HepG2 (cell line): ENCODE results near the gene MIF4GD. TPM values are rescaled to one million over a fixed set of nuclear protein-coding genes. Genes with fewer than 3 reads are reported as not detected.

ENCODE experiments used
- DPF2 ChIP-seq: sonication (generic); formaldehyde crosslinking; IDR thresholded peaks from 2 replicates; pipeline ENCODE4 v1.4.0; 2020; ENCODE audit warnings: mild to moderate bottlenecking, low read depth, missing genetic modification reagents, borderline replicate concordance
- E2F2 ChIP-seq: sonication (generic); formaldehyde crosslinking; IDR thresholded peaks from 2 replicates; pipeline ENCODE4 v1.4.0; 2020; ENCODE audit warnings: missing genetic modification reagents, borderline replicate concordance
- FOXK1 ChIP-seq: sonication (generic); formaldehyde crosslinking; IDR thresholded peaks from 2 replicates; pipeline ENCODE4 v1.4.0; 2020; ENCODE audit warnings: low read depth, missing genetic modification reagents, borderline replicate concordance
- HOXA3 ChIP-seq: sonication (generic); formaldehyde crosslinking; IDR thresholded peaks from 2 replicates; pipeline ENCODE4 v1.5.0; 2020; ENCODE audit warnings: missing genetic modification reagents
- KAT8 ChIP-seq: IDR thresholded peaks from 2 replicates; pipeline ENCODE4 v1.6.1; 2016; ENCODE audit warnings: missing genetic modification reagents, missing compliant biosample characterization
- MEIS2 ChIP-seq: sonication (generic); formaldehyde crosslinking; IDR thresholded peaks from 2 replicates; pipeline ENCODE4 v1.9.0; 2021; ENCODE audit warnings: mild to moderate bottlenecking, missing genetic modification reagents
- NFRKB ChIP-seq: fragments of 450-650 bp; IDR thresholded peaks from 2 replicates; pipeline ENCODE4 v1.6.1; 2017
- PLRG1 ChIP-seq: fragments of 450-650 bp; conservative IDR thresholded peaks from 2 replicates; pipeline ENCODE4 v1.6.1; 2016
- POGK ChIP-seq: sonication (generic); formaldehyde crosslinking; conservative IDR thresholded peaks from 2 replicates; pipeline ENCODE4 v1.8.0; 2022; ENCODE audit warnings: mild to moderate bottlenecking, moderate library complexity, missing genetic modification reagents
- RFXAP ChIP-seq: sonication (generic); formaldehyde crosslinking; IDR thresholded peaks from 2 replicates; pipeline ENCODE4 v1.4.0; 2020; ENCODE audit warnings: missing genetic modification reagents, borderline replicate concordance
- SATB2 ChIP-seq: sonication (generic); formaldehyde crosslinking; IDR thresholded peaks from 2 replicates; pipeline ENCODE4 v1.5.0; 2020; ENCODE audit warnings: missing genetic modification reagents
- ZBTB42 ChIP-seq: sonication (generic); formaldehyde crosslinking; IDR thresholded peaks from 2 replicates; pipeline ENCODE4 v1.5.0; 2020; ENCODE audit warnings: mild to moderate bottlenecking, missing genetic modification reagents
- ZNF652 ChIP-seq: IDR thresholded peaks from 2 replicates; pipeline ENCODE4 v1.6.1; 2016; ENCODE audit warnings: low read depth, borderline replicate concordance
- ZNF7 ChIP-seq: IDR thresholded peaks from 2 replicates; pipeline ENCODE4 v1.6.1; 2016; ENCODE audit warnings: missing biosample characterization, missing genetic modification reagents
- ZNF749 ChIP-seq: sonication (generic); formaldehyde crosslinking; IDR thresholded peaks from 2 replicates; pipeline ENCODE4 v1.8.0; 2022; ENCODE audit warnings: mild to moderate bottlenecking, missing genetic modification reagents, moderate library complexity, borderline replicate concordance
- ZNF800 ChIP-seq: sonication (generic); formaldehyde crosslinking; IDR thresholded peaks from 2 replicates; pipeline ENCODE4 v1.4.0; 2020; ENCODE audit warnings: missing genetic modification reagents
- ZNF878 ChIP-seq: sonication (generic); formaldehyde crosslinking; IDR thresholded peaks from 2 replicates; pipeline ENCODE4 v1.8.1; 2023; ENCODE audit warnings: mild to moderate bottlenecking, missing genetic modification reagents, moderate library complexity
- ZNF891 ChIP-seq: sonication (generic); formaldehyde crosslinking; IDR thresholded peaks from 2 replicates; pipeline ENCODE4 v1.5.0; 2020; ENCODE audit warnings: mild to moderate bottlenecking, missing genetic modification reagents
- polyA plus RNA-seq, 8 experiments: library from polyadenylated mRNA; depleted of rRNA in 3 of 8; stranded (reverse) in 7 of 8; unstranded in 1 of 8; fragments of >200 nt; fragmentation: Illumina TruSeq in 4 of 8; extraction: Trizol in 4 of 8; gene quantifications; 2 replicates each; pipeline versions ENCODE4 v1.2.1 to v1.2.3, GENCODE V29; 2011 to 2016; ENCODE audit warnings: low read depth in 4 of 8, missing spikeins in 1 of 8, mixed read lengths in 1 of 8; ENCODE audit not compliant: insufficient read depth in 1 of 8
- total RNA-seq, 5 experiments: library from RNA; depleted of rRNA; stranded (reverse); fragments of >200 nt; fragmentation: Illumina TruSeq; extraction: Trizol; gene quantifications; 2 replicates each; pipeline ENCODE4 v1.2.3, GENCODE V29; 2016; ENCODE audit warnings: low read depth in 1 of 5
- TF ChIP-seq, protein P1 (sequence below): fragments of 450-650 bp; IDR thresholded peaks from 2 replicates; pipeline ENCODE4 v1.6.1; 2017; ENCODE audit warnings: mild to moderate bottlenecking
- TF ChIP-seq, protein P2 (sequence below): sonication (generic); formaldehyde crosslinking; IDR thresholded peaks from 2 replicates; pipeline ENCODE4 v1.8.0; 2022; ENCODE audit warnings: low read depth, missing genetic modification reagents

Gene MIF4GD
- total and polyA plus RNA-seq, 2 of the 13 experiments (the other 11 are each of a cell fraction or from before 2014, with no cell fraction given): 14.0 to 28.0 TPM

DNA sequence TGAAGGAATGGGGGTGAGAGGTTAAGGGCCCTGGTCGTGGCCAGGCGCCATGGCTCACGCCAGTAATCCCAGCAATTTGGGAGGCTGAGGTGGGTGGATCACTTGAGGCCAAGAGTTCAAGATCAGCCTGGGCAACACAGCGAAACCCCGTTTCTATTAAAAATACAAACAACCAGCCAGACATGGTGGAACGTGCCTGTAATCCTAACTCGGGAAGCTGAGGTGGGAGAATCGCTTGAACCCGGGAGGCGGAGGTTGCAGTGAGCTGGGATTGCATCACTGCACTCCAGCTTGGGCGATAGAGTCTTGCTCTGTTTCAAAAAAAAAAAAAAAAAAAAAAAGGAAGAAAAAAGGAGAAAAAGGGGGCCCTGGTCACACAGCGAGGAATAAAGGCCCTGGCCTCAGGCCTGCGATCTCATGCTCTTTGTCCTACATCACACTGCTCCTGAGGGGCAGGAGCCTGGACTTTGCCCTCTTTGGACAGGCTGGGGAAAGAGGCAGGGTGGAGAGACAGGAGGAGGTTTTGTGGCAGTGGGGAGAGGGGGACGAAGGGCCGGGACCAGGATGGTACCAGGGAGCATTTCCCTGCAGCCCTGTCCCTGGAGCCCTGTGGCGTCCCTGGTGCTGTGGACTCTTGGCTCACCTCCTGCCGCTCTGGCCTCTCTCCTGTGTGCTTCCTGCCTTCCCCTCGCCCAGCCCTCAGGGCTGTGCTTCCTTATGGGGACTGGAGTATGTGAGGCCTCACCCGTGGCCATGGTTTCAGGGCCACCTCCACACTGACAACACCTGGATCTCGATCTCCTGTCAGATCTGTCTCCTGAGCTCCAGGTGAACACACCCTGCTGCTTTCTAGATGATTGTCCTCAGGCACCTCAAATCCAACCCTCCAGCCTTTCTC, 38.0 kb upstream of the MIF4GD start (continued):
- TF ChIP-seq ZNF891 (0 out of 2 replicates have a peak, but pooled peaks have one; percentile 16), PLRG1 (no peak), ZNF652 (CRISPR knock-in tag) (no peak; the same call in 1 of the 2 replicates), FOXK1 (peak; percentile 36; the same call in 1 of the 2 replicates), MEIS2 (CRISPR knock-in tag) (peak; percentile 34), ZNF749 (peak; percentile 82; the same call in 1 of the 2 replicates), RFXAP (CRISPR knock-in tag) (peak; percentile 31; the same call in 1 of the 2 replicates), KAT8 (CRISPR knock-in tag) (peak; percentile 78), ZBTB42 (CRISPR knock-in tag) (peak; percentile 87), ZNF878 (CRISPR knock-in tag) (0 out of 2 replicates have a peak, but pooled peaks have one; percentile 38), ZNF800 (CRISPR knock-in tag) (no peak), SATB2 (CRISPR knock-in tag) (peak; percentile 71; the same call in 1 of the 2 replicates), NFRKB (no peak; the same call in 1 of the 2 replicates), E2F2 (CRISPR knock-in tag) (no peak), POGK (CRISPR knock-in tag) (peak; percentile 74), HOXA3 (CRISPR knock-in tag) (peak; percentile 89), ZNF7 (CRISPR knock-in tag) (no peak), DPF2 (peak; percentile 91; the same call in 1 of the 2 replicates)
- TF ChIP-seq, protein P1, sequence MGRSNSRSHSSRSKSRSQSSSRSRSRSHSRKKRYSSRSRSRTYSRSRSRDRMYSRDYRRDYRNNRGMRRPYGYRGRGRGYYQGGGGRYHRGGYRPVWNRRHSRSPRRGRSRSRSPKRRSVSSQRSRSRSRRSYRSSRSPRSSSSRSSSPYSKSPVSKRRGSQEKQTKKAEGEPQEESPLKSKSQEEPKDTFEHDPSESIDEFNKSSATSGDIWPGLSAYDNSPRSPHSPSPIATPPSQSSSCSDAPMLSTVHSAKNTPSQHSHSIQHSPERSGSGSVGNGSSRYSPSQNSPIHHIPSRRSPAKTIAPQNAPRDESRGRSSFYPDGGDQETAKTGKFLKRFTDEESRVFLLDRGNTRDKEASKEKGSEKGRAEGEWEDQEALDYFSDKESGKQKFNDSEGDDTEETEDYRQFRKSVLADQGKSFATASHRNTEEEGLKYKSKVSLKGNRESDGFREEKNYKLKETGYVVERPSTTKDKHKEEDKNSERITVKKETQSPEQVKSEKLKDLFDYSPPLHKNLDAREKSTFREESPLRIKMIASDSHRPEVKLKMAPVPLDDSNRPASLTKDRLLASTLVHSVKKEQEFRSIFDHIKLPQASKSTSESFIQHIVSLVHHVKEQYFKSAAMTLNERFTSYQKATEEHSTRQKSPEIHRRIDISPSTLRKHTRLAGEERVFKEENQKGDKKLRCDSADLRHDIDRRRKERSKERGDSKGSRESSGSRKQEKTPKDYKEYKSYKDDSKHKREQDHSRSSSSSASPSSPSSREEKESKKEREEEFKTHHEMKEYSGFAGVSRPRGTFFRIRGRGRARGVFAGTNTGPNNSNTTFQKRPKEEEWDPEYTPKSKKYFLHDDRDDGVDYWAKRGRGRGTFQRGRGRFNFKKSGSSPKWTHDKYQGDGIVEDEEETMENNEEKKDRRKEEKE: no peak
- TF ChIP-seq, protein P2, sequence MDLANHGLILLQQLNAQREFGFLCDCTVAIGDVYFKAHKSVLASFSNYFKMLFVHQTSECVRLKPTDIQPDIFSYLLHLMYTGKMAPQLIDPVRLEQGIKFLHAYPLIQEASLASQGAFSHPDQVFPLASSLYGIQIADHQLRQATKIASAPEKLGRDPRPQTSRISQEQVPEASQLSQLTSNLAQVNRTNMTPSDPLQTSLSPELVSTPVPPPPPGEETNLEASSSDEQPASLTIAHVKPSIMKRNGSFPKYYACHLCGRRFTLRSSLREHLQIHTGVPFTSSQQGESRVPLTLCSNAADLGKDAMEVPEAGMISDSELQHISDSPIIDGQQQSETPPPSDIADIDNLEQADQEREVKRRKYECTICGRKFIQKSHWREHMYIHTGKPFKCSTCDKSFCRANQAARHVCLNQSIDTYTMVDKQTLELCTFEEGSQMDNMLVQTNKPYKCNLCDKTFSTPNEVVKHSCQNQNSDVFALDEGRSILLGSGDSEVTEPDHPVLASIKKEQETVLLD (CRISPR knock-in tag): no peak
